SH-SY5Y (cell line): ENCODE data around the gene PKNOX2.

Experiments used
- GATA2 ChIP-seq: IDR thresholded peaks from 2 replicates; pipeline ENCODE4 v1.6.1; 2011; ENCODE audit warnings: mild to moderate bottlenecking, low read depth, low read length
- GATA3 ChIP-seq: IDR thresholded peaks from 2 replicates; pipeline ENCODE4 v1.6.1; 2011; ENCODE audit warnings: low read depth, mild to moderate bottlenecking, low read length, moderate library complexity

PKNOX2 gene

DNA sequence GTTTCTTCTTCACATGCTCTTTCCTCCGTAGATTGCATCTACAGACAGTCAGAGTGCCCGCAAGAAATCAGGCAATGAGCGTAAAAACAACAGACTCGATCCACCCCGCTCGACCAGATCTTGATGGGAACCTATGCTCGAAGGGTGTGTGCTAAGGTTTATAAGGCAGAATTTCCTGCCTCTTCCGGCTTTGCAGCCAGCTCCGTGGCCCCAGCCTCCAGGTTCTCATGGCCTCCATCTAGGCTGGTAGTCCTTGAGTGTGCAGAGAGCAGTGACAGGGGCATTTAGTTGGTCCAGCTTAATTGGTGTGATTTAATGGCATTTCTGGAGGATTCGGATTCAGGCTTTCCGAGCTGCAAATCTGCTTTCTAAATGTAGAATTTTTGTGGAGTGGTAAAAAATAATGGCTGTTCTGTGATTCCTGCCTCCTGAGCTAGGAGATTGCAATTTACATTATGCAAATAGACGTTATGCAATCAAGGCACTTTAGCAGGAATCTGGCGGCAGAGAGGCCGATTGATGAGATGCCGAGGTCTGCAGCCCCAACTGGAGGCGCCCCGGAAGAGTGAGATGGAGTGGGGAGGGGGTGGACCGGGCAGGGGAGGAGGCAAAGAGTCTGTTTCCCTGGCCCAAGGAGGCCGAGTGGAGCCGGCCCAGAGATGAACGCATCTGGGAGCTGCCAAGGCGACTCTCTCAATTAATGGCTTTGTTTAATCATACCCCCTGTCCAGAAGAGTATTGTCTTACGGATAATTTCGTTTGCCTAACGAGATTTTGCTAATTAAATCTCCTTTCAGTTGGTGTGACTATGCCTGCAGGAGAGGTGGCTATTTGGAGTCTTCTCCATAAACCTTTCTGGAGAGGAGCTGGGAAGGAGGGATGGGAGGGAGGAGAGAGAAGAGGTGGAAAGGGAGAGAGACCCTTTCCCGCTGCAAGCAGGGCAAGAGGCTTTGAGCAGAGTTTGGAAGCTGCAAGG lies 75.3 kb downstream of the PKNOX2 start:
- TF ChIP-seq GATA3: no peak
- no peak for TF ChIP-seq GATA2

DNA sequence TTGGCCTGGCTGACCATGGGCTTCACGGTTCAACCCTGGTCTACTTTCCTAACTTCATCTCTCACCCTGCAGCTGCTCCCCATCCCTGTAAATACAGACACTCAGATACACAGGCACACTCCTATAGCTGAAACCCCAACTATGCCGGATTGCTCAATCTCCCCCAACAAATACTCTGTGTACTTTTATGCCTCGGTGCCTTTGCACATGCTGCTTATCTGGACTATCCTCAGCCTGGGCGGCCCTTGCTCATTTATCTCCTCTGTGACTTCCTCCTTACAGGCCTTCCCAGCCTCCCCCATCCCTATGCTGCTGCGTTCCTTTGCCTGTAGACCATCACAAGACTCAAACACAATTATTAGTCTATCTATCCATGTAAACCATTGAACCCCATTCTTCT lies 76.6 kb downstream of the PKNOX2 start:
- TF ChIP-seq GATA3 (no peak), GATA2 (no peak)

DNA sequence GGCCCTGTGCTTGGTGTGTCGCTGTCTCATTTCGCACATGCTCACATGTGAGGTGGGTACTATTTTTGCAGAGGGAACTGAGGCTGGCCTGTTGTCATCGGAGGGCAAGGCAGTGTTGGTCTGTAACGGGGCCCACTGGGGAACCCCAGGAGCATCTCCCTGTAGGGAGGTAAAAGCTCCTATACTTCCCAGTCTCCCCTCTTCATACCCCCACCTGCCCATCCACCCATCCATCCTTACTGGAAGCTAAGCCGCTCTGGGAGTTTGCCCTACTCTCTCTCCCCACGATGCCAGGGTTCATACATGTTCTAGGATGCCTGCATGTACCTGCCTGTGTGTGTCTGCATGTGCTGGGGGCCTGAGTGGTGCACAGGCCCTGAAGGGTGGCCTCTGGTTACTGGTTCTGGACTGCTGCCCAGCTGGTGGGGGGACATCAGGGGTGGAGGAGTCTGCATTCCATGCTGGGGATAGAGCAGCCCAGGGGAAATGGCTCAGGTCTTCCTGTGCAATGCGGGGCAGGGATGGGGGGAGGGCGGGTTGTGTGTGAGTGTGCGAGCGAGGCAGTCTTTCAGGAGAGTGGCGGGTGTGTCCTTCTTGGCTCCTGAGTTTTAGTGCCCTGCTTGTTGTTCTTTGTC lies 77.7 kb downstream of the PKNOX2 start:
- TF ChIP-seq GATA2: no peak
- no peak for TF ChIP-seq GATA3

DNA sequence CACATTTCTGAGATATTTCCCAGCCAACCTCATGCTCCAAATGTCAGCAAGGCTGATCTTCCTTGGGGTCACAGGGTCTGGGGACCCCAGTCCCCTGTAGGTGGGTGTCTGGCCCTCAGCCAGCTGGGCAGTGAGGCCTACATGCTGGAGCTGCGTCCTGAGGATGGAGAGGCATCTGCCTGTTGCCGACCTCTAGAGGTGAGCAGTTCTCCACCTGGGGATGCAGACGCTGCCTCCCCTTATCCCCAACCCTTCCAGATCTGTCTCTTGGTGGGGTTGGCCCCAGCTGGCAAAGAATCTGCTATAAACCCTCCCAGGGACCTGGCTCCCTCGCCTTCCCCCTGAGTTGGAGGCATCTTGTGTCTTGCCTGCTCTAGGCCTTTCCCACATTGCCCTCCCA lies 79.6 kb downstream of the PKNOX2 start:
- TF ChIP-seq GATA3 (no peak), GATA2 (no peak)

DNA sequence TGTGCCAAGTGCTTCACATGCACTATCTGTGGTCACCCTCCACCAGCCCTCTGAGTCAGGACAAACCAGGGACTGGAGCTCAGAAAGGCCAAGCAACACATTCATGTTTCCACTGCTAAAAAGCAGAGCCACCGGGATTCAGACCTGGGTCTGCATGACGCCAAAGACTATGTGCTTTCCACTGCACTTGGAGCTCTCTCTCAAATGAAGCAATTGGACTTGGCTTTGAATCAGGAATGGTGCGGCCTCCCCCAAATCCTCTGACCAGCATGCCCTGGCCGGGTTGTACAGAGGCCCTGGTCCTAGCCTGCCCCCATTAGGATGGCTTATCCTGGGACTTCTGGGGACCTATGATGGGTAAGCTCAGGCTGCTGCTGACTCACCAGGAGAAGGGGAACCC lies 80.7 kb downstream of the PKNOX2 start:
- TF ChIP-seq GATA3: no peak
- TF ChIP-seq GATA2: no peak

DNA sequence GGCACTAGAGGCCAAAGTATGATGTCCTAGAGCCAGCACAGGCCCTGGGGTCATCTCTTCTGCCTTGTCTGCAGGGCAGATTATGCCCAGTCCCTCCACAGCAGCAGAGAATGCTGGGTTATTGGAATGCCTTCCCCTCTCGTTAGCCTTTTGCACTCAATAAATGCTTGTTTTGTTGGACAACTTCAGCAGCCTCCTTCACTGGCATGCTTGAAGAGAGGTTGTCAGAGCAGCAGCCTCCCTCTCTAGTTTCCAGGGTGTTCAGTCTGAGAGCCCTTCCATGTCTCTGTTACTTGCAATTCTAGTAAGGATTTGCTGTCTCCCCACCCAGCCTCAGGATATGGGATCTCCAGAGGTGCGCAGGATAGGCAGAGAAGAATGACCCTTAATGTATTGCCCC lies 82.9 kb downstream of the PKNOX2 start:
- no peak for TF ChIP-seq GATA2
- no peak for TF ChIP-seq GATA3

DNA sequence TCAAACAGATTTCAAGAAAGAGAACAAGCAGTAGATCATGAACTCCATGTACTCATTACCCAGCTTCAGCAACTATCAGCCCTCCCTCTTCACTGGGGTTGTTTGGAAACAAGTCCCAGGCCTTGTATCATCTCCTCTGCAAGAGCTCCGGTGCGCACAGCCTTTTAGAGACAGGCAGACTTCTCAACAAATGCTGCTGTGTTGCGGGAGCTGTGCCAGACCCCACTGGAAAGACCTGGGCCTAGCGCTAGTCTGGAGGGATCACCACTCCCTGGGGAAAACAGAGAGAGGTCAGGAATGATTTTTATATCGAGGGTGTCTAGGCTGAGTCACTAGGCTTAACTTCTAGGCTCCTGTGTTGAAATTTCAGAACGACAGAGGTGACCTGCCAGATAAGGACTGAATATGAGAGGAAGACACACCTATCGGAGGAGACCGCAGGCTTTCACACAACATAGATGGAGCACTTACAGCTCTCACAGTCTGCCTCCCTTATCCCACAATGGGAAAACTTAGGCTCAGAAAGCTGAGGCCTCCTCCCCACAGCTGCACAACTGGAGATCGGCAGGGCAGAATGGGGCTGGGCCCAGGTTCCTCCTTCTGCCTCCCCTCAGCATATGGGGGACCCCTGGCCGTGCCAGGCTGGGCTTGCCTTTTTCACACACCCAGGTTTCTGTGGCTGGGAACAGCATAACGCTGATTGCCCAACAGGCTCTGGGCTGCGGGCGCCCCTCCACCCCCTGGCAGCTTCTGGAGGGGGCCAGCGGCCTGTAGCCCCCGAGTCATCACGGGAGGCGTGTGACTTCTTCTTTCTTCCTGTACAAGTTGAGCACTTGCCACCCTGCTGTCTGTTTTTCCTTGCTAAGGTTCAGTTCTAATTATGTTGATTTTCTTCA lies 86.0 kb downstream of the PKNOX2 start:
- TF ChIP-seq GATA2 (no peak), GATA3 (no peak)

DNA sequence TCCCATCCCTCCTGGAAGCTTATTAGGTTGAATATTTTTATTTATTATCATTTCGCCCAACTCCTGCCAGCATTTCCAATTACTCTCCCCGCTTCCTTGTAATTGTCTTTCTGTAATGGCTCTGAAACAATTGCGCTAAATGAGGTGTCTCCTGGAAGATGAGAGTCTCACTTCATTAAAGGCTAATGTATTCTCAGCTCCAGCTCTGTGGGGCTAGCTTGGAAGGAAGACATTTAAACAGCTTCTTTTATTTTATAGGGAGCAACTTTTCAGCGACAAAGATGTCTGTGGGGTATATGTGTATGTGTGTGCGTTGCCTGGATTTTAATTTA lies 86.6 kb downstream of the PKNOX2 start:
- TF ChIP-seq GATA2: no peak

DNA sequence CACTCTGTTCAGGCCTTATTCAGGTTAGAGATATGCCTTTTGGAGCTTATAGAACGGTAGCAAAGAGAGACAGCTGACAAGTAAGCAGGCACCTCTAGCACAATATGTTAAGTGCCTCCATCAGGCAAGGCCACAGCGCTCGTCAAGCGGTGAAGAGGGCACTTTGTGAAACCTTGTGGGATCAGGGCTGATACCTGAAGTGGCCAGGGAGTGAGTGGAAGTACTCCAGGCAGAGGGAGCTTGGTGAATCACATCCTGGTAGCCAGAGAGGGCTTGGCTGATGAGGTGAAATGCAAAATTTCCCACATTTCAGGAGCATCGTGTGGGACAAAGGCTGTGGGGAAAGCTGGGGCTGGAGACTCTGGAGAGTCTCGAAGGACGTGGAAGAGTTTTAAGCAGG lies 87.4 kb downstream of the PKNOX2 start:
- no peak for TF ChIP-seq GATA3
- no peak for TF ChIP-seq GATA2

DNA sequence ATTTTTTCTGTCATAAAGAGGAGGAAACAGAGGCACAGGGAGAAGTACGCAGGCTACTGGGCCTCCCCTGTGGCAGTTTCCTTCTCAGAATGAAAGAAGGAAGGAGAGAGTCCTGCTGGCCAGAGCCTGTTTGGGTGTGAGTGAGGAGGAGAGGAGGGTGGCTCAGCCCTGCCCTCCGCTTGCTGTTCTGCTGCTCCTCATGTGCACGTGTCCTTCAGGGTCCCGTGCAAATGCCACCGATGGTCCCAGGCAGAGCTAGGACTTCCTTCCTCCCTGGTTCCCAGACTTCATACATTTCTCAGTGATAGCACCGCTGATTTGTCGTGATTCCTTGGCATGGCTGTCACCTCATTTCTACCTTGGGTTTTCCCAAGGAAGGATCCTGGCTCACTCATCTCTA lies 88.7 kb downstream of the PKNOX2 start:
- TF ChIP-seq GATA3 (no peak), GATA2 (no peak)

DNA sequence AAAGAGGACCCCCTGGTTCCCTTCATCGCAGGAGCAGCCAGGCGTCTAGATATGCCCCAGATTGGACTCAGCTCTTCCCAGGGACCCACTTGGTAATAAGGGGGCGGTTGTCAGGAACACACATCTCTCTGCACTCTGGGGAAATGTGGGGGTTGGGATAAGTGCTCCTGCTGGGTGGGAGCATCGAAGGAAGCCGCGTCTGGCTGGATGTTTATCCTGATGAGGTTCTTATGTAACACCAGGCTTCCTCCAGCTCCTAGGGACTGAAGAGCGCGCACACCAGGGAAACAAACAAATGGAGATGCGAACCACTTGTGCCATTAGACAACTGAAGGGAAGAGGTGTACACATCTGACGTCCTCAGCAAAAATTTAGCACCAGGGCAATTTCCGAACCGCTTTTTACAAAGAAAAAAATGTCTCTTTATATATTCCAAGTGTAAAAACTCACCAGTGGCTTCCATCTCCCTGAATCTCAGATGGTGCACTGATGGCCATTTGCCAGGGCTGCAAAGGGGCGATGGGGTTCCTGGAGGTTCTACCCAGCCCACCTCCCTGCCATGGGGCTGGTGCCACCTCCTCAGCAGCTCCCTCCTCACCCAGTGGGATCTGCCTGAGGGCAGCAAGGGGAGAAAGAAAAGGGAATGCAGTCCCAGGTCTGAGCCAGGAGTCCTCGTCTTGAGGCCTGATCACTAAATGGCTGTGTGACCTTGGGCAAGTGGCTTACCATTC lies 89.4 kb downstream of the PKNOX2 start:
- no peak for TF ChIP-seq GATA2
- TF ChIP-seq GATA3: no peak

DNA sequence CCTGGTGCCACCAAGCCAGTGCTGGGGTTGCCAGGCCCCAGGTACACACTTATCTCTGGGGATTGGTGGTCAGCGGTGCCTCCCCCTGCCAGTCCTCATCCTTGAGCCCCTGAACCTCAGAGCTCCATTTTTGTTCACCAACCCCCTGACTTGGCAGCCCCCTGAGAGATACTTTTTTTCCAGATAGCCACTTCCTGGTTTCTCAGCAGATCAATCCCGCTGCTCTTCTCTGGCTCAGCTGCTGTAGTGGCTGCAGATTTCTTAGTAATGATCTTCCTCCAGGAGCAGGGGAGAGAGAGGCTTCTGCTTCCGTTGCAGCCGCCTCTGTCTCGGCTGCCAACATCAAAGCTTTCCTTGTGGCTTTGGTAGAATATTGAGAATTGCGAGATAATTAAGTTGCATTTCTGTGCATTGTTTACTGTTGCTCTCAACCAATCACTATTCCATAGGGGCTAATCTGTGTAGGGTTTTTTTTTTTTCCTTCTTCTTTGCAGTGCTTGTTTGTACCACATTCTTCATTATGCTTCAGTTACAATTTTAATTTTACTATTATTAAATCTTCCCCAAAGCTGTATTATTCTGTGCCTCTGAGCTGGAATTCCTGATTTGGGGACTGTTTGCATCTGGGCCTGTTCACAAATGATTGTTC lies 92.1 kb downstream of the PKNOX2 start:
- no peak for TF ChIP-seq GATA2
- TF ChIP-seq GATA3: no peak

DNA sequence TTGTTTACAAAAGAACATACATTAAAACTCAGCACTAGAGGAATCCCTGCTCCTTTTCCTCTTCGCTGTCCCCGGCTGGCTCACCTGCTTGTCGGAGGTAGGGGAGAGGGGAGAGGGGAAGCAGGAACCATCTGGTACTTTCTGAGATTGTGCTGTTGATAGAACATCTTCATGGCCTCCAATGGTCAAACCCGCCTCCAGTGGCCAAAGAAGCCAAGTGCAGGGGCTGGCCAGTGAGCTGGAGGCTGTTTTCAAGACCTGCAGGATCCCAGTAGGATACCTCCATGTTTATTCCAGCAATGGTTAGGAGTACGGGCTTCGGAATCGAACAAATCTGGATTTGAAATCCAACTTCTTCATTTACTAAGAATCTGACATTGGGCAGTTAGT lies 92.6 kb downstream of the PKNOX2 start:
- TF ChIP-seq GATA2 (peak; percentile 33; the same call in 1 of the 2 replicates), GATA3 (no peak)
